Bone marrow (tissue), 2 donors: ENCODE results near the gene RAB3B.
A peak's percentile ranks its signal among the peaks of the same experiment; 100 is the strongest.
"Not testable (repeated sequence)": the region's sequence is repeated elsewhere in the genome, so short reads cannot be mapped to it uniquely, and the experiment has no call there.

Experiments
- DNase-seq, 2 donors: peaks; one replicate each; lab custom pipeline; 2025; lab: John Stamatoyannopoulos, UW

The RAB3B gene

DNA sequence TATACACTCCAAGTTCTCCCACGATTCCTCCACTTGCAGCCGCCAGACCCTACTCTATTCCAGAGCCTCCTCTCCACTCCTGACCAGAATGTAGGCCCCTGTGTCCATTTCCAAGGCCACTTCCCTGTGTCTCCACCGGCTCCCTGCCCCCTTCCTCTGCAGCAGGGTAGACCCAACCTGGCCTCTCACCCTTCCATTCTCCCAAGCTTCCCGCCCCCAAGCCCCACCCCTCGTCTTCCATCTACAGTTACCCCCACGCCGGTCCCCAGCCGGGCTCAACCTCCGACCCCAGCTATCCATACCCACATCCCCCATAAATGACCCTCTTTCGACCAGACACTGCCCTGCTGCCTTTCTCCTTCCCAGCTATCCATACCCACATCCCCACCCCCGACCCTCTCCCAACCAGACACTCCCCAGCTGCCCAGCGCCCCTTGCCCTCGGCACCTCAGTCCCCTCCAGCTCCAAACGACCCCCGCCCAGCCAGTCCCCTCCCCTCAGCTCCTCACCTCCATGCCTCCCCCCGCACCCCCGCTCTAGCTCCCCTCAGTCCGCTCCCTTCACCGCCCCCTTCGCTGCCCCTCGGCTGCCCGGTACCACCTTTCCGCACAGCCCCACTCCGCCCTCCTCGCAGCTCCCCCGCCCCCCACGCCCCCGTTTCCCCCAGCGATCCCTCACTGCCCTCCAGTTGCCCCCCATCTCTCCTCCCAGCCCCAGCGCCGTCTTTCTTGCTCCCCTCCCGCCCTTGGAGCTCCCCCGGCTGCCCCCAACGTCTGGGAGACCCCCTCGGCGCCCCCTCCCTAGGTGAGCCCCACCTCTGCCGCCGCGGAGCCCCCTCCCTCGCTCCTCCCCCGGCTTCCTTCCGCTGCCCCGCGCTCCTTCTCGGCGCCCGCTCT, 670 bp downstream of the RAB3B start:
- DNase-seq = no peak

DNA sequence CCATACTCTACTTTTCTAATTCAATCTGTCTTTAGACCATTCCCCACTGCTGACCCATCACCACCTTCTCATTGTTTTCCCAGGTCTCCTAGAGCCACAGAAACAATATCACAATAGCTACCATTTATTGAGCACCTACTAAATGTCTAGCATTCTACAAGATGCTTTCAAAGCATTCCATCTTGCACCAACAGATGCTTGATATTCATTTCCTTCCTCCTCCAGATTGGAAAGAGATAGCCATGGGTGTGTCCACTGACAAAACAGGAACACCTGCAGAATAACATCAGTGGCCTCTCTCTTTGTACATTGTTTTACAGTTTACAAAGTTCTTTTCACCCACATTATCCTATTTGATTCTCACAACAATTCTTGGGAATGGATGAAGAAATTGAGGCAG, 2.2 kb downstream of the RAB3B start:
- no peak for DNase-seq

DNA sequence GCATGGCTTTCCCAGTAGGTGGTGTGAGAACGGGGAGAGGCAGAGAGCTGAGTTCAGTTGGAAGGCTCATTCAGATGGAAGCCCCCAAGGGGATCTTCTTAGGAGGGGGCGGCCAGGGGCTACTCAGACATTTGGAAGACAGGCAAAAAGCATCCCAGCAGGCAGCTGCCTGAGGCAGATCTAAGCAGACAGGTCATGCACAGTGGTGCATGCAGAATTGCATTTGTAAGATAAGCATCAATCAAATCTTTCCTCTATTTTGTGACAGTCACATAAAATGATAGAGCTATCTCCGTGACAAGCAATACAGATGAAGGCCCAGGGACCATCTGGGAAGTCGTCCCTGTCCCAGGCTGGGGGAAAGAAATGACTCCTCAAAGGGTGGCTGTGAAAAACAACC, 3.8 kb downstream of the RAB3B start:
- DNase-seq = no peak

DNA sequence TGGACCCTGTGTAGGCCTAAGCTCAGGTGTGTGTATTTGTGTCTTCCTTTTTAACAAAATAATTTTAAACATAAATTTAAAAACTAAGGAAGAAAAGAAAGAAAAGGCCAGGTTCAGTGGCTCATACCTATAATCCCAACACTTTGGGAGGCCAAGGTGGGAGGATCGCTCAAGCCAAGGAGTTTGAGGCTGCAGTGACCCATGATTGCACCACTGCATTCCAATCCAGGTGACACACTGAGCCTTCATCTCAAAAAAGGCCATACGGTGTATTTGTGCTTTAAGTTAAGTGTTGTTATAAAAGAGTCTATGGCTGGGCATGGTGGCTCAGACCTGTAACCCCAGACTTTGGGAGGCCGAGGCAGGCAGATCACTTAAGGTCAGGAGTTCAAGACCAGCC, 8.3 kb downstream of the RAB3B start:
- no peak for DNase-seq

DNA sequence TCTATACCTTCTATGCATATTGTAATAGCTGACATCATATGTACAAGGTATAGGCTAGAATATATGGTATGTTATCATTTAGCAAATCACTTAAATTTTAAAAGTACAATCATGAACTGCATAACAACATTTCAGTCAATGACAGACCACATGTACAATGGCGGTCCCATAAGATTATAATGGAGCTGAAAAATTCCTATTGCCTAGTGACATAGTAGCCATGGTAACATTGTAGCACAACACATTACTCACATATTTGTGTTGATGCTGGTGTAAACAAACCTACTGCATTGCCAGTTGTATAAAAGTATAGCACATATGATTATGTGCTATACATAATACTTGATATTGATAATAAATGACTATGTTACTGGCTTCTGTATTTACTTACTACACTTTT, 8.9 kb downstream of the RAB3B start:
- DNase-seq = no peak

DNA sequence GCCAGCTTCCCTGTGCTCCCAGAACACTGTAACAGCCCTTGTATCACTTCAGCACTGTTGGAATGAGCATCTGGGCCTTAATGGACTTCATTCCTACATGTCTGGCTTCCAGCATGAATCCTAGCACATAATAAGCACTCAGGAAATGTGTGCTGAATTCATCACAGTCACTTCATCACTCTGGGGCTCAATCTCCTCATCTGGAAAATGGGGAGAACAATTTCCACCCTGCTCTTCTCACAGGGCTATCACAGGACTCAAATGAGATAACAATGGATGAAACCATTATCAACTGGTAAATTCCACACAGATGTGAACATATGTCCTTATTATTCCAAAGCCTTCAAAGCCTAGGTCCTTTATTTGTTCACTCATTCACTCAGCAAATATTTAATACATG, 12.4 kb downstream of the RAB3B start:
- no peak for DNase-seq

DNA sequence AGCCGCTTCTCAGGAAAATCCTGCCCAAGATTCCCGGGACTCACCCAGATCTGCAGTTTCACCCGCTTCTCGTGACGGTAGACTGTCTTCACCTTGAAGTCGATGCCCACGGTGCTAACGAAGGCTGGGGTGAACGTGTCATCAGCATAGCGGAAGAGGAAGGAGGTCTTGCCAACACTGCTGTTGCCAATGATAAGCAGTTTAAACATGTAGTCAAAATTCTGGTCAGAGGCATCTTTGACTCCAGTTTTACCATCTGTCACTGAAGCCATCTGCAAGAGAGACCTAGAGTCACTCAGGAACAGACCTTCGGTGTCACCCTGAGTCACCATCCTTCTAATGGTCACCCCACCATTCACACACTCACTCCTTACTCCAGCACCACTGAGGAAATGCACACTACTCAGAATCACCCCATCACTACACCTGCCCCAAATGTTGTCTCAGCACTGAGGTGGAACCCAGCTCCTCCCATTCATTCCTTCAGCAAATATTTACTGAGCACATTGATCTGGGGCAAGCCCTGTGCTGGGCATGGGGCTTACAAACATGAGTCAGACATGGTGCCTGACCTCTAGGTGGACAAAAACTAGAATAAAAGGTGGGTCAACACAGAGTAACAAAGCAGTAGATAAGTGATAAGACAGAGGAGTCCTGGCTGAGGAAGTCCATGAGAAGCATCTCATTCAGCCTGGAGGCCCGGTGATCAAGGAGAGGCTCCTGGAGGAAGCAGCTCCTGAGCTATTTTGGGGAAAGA, 13.5 kb downstream of the RAB3B start:
- DNase-seq = no peak

DNA sequence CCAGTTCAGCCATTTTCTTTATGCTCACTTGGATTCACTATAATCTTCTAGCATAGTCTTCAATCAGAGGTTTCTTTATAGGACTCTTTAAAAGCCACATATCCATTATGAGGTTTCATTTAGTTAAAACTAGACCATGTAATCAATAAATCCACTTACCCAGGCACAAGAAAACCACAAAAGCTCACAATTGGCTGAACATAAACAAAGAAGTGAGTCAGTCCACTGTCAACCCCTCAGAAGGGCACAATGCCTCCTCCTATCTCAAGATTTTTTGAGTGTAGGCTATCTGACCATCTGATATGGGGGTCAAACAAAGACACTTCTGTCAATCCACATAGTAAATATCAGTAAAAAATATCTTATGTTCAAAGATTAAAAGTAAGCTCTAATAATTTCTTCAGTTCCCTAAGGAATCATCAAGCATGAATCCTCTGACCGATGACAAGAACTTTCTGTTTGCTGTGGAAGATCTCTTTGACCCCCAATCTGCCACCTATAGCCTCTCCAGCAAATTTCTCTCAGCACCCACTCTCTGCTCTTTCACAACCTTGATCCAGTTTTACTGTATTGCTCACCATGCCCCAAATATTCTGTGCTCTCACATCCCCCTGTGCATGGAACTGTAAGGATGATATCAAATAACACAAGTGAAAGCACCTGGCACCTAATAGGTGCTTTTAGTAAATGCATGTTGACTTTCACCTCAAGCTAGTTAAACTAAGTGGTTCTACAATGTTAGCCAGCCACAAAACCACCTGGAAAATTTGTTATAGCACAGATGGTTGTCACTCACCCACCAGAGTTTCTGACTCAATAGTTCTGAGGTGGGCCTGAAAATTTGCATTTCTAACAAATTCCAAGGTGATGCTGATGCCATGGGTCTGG, 16.7 kb downstream of the RAB3B start:
- DNase-seq = no peak

DNA sequence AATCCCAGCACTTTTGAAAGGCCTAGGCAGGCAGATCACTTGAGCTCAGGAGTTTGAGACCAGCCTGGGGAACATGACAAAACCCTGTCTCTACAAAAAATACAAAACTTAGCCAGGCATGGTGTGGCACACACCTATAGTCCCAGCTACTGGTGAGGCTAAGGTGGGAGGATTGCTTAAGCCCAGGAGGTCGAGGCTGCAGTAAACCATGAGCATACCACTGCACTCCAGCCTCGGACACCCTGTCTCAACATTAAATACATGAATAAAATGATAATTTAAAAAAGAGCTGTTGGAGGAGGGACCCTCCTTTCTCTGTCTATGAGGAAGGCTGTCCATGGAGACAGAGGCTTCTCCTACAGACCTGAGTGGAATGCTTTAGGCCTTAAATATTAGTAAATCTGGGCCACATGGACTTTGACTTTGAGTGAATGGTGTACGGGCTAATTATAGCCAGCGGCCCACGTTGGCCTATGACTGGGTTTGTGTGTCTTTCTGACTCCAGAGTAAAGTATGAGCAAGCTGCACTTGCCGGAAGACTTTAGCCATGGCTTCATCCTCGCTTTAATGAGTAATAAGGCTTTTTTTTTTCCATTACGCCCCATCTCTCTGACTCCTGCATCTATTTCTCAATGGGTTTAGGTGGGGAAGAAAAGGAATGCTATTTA, 21.3 kb downstream of the RAB3B start:
- DNase-seq = no peak

DNA sequence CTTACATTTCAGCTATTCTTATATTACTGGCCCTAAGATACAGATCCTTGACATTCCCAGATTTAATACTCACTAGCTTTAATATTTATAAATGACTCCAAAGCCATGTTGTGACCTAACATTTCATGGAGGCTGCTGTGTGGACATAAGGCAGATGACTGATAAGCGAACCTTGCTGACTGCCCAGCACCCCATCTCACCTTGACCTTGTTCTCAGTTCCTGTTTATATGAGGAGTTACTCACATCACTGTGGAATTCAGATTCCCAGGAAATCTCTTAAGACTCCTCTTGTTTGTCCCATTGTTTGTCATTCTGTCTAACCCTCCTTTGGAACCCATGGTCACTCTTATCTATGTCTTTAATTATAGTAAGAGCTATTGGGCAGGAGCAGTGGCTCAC, 21.9 kb downstream of the RAB3B start:
- DNase-seq = no peak

DNA sequence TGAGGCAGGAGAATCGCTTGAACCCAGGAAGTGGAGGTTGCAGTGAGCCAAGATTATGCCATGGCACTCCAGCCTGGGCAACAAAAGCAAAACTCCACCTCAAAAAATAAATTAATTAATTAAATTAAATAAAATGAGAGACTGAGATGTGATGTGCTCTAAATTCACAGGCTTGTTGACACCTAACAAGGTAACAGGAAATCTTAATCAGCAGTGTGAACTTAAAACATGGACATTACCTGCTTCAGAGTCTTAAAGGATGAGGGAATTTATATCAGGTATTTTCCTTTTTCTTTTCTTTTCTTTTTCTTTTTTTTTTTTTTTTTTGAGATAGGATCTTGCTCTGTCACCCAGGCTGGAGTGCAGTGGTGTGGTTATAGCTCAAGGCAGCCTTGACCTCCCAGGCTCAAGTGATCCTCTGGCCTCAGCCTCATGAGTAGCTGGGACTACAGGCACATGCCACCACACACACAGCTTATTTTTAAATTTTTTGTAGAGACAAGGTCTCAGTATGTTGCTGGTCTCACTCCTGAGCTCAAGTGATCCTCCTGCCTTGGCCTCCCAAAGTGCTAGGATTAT, 23.2 kb downstream of the RAB3B start:
- not testable (repeated sequence) for DNase-seq

DNA sequence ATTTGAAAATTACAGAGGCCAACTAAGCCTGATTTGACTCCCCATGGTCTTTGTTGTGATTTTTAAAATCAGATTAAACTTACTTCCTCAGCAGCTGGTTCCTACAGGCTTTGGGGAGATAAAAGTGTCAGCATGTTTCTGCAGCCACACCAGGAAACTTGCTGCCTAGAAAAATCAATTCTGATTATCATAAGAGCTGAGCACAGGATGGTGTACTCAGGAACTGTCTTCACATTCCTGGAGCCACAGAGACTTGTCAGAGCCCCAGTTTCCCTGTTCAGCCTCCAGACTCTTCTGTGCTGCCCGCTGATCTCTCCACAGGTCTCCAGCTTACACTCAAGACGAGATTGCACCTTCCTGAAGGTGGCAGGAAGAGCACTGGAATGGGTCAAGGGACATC, 23.9 kb downstream of the RAB3B start:
- DNase-seq = no peak

DNA sequence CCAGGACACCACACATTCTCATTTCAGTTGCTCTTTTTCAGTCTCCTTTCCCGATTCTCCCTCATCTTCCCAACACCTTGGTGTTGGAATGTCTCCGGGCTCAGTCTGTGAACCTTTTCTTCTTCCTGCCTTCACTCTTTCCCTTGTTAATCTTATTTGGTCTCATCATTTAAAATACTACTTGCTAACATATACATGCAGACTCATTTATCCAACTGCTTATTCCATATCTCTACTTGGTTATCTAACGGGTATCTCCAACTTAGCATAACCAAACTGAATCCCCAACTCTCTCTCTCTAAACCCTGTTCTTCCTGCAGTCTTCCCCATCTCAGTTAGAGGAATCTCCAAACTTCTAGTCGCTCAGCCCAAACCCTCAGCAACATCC, 26.2 kb downstream of the RAB3B start:
- DNase-seq = no peak

DNA sequence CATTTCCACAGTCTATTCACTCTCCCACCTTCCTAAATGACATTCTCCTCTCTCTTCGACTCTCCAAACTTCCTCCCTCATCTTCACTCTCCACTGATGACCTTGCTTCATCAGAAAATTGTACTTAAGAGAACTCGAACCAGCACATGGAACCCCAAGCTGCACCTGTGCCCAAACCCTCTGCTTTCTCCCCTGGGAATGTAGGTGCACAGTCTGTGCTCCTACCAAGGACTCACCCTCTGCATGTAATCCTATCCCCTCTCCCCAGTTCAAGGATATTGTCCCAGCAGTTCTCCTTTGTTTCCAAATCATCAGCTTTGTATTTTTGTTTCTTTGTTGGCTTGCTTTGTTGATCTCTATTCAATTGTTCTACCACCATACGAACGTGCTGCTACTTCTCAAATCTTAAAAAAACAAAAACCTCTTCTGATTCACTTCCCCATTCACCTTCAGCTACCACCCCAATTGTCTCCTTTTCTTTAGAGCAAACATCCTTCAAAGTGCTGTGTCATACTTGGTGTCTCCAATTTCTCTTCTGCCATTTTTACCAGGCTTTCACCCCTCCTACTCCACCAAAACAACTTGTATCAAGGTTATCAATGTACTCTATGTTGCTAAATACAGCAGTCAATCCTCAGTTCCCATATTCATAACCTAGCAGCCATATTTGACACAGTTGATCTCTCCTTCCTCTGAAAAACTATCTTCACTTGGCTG, 26.8 kb downstream of the RAB3B start:
- peak in 1 of 2 donors; percentile 21 for DNase-seq

DNA sequence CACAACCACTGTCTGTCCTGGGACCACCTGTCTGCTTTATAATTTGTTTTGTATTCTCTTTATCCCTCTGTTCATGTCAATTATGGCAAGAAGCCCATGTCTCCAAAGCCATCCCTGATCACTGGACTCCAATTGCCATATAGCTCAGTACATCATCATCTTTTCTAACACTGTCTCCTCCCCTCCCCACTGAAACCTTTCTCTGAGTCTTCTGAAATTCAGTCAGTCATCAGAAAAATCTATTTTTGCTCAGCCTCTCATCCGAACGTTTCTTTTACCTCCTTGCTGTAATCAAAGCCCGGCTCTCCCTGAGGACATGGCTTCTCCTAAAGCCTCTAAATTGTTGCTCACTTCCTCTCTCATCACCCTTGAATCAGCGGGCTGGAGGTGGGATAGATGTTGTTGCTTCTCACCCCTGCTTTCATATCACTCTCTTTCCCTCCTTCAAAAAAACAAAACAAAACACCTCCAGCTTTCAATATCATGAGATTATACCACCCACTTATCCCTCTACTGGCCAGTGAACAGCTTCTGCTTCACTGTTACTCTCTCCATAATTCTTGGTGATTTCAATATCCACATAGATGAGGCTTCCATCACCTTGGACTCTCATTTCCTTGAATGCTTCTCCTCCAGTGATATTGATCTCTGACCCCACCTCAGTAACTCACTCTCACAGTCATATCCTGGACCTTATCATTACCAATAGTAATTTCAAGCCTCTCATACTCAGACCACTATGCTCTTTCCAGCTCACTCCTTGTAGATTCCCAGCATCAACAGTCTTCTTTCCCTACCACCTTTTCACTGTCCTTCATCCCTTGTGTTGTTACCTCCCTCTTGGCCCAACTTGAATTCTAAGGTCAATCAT, 27.8 kb downstream of the RAB3B start:
- DNase-seq = no peak

DNA sequence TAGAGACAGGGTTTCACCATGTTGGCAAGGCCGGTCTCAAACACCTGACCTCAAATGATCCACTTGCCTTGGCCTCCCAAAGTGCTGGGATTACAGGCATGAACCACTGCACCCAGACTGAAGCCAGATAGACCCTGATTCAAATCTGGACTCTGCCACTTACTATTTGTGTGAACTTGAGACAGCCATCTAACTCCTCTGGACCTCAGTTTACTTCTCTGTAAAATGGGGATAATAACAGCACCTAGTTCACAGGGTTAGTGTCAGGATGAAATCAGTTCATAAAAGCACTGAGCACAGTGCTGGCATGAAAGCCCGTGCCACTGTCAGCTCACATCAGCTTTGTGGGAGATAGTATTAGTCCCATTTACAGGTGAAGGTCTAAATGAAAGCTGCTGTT, 28.5 kb downstream of the RAB3B start:
- no peak for DNase-seq

DNA sequence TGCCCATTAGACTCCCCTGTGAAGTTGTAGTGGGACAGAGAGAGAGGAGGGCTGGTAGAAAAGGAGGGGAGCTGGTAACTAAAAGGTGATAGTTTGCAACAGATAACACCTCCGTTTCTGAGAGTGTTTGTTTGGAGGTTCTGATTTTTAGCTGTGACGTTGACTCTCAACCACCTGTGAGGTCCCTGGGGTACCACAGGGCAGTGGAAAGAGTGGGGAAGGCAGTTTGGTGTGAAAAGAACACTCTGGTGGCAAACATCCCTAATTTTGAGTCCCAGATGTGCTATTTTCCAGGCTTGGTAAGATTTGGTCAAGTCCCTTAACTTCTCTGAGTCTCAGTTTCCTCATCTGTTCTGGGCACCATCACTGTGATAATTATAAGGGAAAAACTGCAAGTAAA, 29.3 kb downstream of the RAB3B start:
- no peak for DNase-seq

DNA sequence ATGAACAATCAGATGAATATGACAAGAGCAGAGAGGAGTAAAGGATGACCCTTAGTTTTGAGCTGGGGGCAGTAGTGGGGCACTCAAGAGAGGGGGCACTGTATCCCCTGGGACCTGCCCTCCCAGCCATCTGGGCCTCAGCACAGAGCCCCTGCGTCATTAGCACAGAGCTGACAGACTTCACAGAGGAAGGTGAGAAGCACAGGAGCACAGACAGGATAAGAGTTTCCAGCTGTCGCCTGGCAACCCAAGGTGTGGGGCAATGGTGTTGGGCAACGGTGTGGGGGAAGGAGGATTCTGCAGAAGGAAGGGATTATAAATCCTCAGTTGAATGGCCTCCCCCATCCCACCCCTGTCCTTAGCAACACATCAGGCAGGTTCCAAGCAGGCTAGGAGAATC, 30.2 kb downstream of the RAB3B start:
- no peak for DNase-seq

DNA sequence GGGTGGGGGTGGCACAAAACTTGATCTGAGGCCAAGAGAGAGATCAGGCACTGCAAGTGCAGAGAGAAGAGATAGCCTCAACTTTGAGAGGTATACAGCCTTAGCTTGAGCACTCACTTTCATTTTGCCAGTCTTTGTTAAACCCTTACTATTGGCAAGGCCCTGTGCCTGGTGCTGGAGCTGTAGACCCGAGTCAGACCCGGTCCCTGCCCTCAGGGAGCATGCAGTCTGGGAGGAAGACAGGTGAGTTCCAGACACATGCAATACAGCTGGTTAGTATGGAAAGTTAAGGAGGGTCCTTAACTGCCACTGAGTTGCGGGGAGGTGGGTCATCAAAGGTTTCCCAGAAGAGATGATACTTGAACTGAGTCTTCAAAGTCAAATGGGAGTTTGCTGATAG, 31.7 kb downstream of the RAB3B start:
- no peak for DNase-seq

DNA sequence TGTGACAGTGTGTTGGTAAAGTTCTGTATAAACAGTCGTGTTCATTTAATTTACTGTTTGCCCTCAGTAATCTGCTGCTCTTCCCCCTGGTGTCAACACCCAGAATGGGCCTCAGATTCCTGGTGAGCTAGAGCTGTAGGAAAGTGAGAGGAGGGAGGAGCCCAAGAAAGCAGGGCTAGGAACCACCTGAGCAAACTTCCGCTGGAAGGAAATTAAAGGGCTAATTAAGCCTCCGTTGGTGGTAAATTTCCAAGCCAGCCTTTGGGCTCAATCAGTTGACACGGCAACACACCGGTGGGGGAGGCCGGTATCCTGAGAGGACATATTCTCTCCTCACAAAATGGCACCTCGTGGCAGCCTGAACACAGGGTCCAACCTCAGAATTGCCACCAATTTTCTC, 32.9 kb downstream of the RAB3B start:
- no peak for DNase-seq
